MM.1S (cell line): ENCODE measurements around the gene NFAT5.

Experiments used
- DNase-seq: peaks from one replicate; pipeline ENCODE4 v3.0.0-alpha.2; 2015
- H2AFZ ChIP-seq: fragments of 300-600 bp; sonication (generic); 2 replicates; pipeline ENCODE4 v1.6.0; 2016; ENCODE audit warnings: antibody characterized with exemption, low read length
- H3F3A ChIP-seq: fragments of 300-600 bp; sonication (generic); 2 replicates; pipeline ENCODE4 v1.6.1; 2016; ENCODE audit warnings: mild to moderate bottlenecking, antibody characterized with exemption, low read length, moderate library complexity, mixed read lengths; ENCODE audit not compliant: insufficient read depth
- H3K27ac ChIP-seq: fragments of 300-600 bp; sonication (generic); 2 replicates; pipeline ENCODE4 v1.5.1; 2016; ENCODE audit warnings: mild to moderate bottlenecking, low read length
- H3K27me3 ChIP-seq: fragments of 300-600 bp; sonication (generic); replicated peaks from 2 replicates; pipeline ENCODE4 v1.6.0; 2016; ENCODE audit warnings: low read length; ENCODE audit not compliant: insufficient read depth
- H3K36me3 ChIP-seq: fragments of 300-600 bp; sonication (generic); replicated peaks from 2 replicates; pipeline ENCODE4 v1.6.1; 2016; ENCODE audit warnings: mild to moderate bottlenecking, low read length, mixed read lengths; ENCODE audit not compliant: insufficient read depth
- H3K4me1 ChIP-seq: fragments of 300-600 bp; sonication (generic); 2 replicates; pipeline ENCODE4 v1.6.1; 2016; ENCODE audit warnings: low read length, mixed read lengths
- H3K4me2 ChIP-seq: fragments of 300-600 bp; sonication (generic); 2 replicates; pipeline ENCODE4 v1.6.0; 2016; ENCODE audit warnings: low read depth, low read length
- H3K4me3 ChIP-seq: fragments of 300-600 bp; sonication (generic); 2 replicates; pipeline ENCODE4 v1.5.1; 2016; ENCODE audit warnings: low read length, mixed read lengths
- H3K79me2 ChIP-seq: fragments of 300-600 bp; sonication (generic); 2 replicates; pipeline ENCODE4 v1.6.1; 2016; ENCODE audit warnings: mixed run types, low read length, mixed read lengths
- H3K9ac ChIP-seq: fragments of 300-600 bp; sonication (generic); 2 replicates; pipeline ENCODE4 v1.6.1; 2016; ENCODE audit warnings: low read length, mixed read lengths
- H3K9me2 ChIP-seq: fragments of 300-600 bp; sonication (generic); replicated peaks from 2 replicates; pipeline ENCODE4 v1.6.1; 2016; ENCODE audit warnings: mild to moderate bottlenecking, low read length, mixed read lengths; ENCODE audit not compliant: insufficient read depth
- H3K9me3 ChIP-seq: fragments of 300-600 bp; sonication (generic); replicated peaks from 2 replicates; pipeline ENCODE4 v1.6.1; 2016; ENCODE audit warnings: mild to moderate bottlenecking, low read length, mixed read lengths; ENCODE audit not compliant: insufficient read depth
- H4K20me1 ChIP-seq: fragments of 300-600 bp; sonication (generic); 2 replicates; pipeline ENCODE4 v1.6.1; 2016; ENCODE audit warnings: mild to moderate bottlenecking, low read length, moderate library complexity, mixed read lengths; ENCODE audit not compliant: insufficient read depth
- CTCF ChIP-seq: fragments of 300-600 bp; sonication (generic); IDR thresholded peaks from 2 replicates; pipeline ENCODE4 v1.5.1; 2016; ENCODE audit warnings: antibody characterized with exemption, low read length, mixed read lengths
- EZH2 ChIP-seq: fragments of 300-600 bp; sonication (generic); optimal IDR thresholded peaks from 2 replicates; pipeline ENCODE3; 2017; ENCODE audit warnings: low read depth, mild to moderate bottlenecking, antibody characterized with exemption, low read length, mixed read lengths
- EZH2phosphoT487 ChIP-seq: fragments of 300-600 bp; sonication (generic); IDR thresholded peaks from 2 replicates; pipeline ENCODE4 v1.6.1; 2018; ENCODE audit warnings: antibody characterized with exemption, low read length

The NFAT5 gene

GRCh38 chr16:69712914-69713581, 147.3 kb downstream of the NFAT5 start:
- Histone ChIP-seq H4K20me1 (no peaks in the 10 kb centered on the region), H3K9me3 (no peaks in the 10 kb centered on the region), H3K4me1 (no peaks in the 10 kb centered on the region), H3K4me2 (no peak overlapping the region), H3K4me3 (no peak overlapping the region), H3K27ac (no peak overlapping the region), H3K9me2 (no peaks in the 10 kb centered on the region), H2AFZ (no peak overlapping the region), H3K27me3 (no peaks in the 10 kb centered on the region), H3K9ac (no peak overlapping the region), H3F3A (no peaks in the 10 kb centered on the region), H3K79me2 (no peaks in the 10 kb centered on the region), H3K36me3 (no peaks in the 10 kb centered on the region)
- TF ChIP-seq EZH2, result no peak
- no peak for TF ChIP-seq CTCF
- no peak for TF ChIP-seq EZH2phosphoT487
- DNase-seq, result no peak

GRCh38 chr16:69717066-69717465, 151.3 kb downstream of the NFAT5 start:
- Histone ChIP-seq H3K4me2 (no peak overlapping the region), H3K4me3 (no peak overlapping the region), H3K27me3 (no peaks in the 10 kb centered on the region), H3K79me2 (no peaks in the 10 kb centered on the region), H3K4me1 (no peaks in the 10 kb centered on the region), H4K20me1 (no peaks in the 10 kb centered on the region), H3F3A (no peaks in the 10 kb centered on the region), H3K9me3 (no peaks in the 10 kb centered on the region), H3K9ac (no peak overlapping the region), H3K9me2 (no peaks in the 10 kb centered on the region), H3K36me3 (no peaks in the 10 kb centered on the region), H3K27ac (no peak overlapping the region), H2AFZ (no peak overlapping the region)
- no peak for DNase-seq
- TF ChIP-seq EZH2phosphoT487 (no peak), CTCF (no peak)

DNA sequence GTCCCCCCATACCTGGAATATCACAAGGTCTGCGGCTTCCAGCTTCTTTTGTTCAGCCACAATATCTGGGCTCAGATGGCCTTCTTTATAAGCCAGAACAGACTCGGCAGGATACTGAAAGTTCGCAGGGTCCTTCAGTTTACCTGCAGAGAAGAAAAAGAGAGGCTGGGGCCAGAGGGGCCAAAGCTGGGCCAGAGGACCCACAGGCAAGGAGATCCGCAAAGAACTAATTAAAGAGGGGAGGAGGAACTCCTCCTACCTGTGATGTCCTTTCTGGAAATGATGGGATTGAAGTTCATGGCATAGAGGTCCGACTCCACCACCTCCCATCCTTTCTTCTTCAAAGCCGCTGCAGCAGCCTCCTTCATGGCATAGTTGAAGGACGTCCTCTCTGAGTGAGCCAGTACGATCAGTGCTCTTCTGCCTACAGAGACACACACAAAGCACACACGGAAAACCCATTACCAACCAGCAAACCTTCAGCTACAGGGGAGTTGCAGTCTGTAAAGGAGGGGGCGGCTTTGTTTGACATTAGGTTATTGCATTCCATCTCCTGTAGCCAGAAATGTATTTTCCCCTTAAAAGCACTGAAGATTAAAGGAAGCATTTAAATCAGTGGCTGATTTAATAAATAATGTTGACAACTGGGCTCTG, 152.5 kb downstream of the NFAT5 start:
- H3K4me1 ChIP-seq, result peaks cover 6% of the 10 kb centered on the region
- H4K20me1 ChIP-seq, result no peaks in the 10 kb centered on the region
- H3K36me3 ChIP-seq, result no peaks in the 10 kb centered on the region
- H2AFZ ChIP-seq, result no peak overlapping the region
- H3F3A ChIP-seq, result 0 out of 2 replicates have a peak, but pooled peaks cover 3% of the 10 kb centered on the region
- H3K9me2 ChIP-seq, result no peaks in the 10 kb centered on the region
- TF ChIP-seq EZH2, result no peak
- no peak for TF ChIP-seq CTCF
- no peak for TF ChIP-seq EZH2phosphoT487
- H3K4me3 ChIP-seq, result no peak overlapping the region
- no peaks in the 10 kb centered on the region for H3K79me2 ChIP-seq
- no peak overlapping the region for H3K4me2 ChIP-seq
- no peaks in the 10 kb centered on the region for H3K27me3 ChIP-seq
- no peak overlapping the region for H3K9ac ChIP-seq
- H3K27ac ChIP-seq, result no peak overlapping the region
- H3K9me3 ChIP-seq, result no peaks in the 10 kb centered on the region
- no peak for DNase-seq
